PC-9 (cell line): ENCODE data around the gene SERPINI2. TPM values are rescaled to one million over a fixed set of nuclear protein-coding genes. Genes with fewer than 3 reads are reported as not detected.
A peak's percentile ranks its signal among the peaks of the same experiment; 100 is the strongest.

ENCODE experiments used
- BruUV-seq: library from RNA; stranded (reverse); fragments of 400-500 nt; replicated peaks from 2 replicates; lab custom pipeline; 2021; lab: Mats Ljungman, UMichigan
- CTCF ChIA-PET: fragments of 300-600 bp; sonication (Branson Sonifier 250); formaldehyde crosslinking; loops from one replicate; lab custom pipeline; 2022; ENCODE audit warnings: antibody characterized with exemption; lab: Charles Lee
- POLR2A ChIA-PET: fragments of 300-600 bp; sonication (Branson Sonifier 250); formaldehyde crosslinking; loops from one replicate; lab custom pipeline; 2022; ENCODE audit warnings: antibody characterized with exemption; ENCODE audit not compliant: unreplicated experiment; lab: Charles Lee
- DNase-seq, 2 experiments: peaks; one replicate each; pipeline versions ENCODE4 v3.0.0 to v3.0.0-alpha.2; 2015 to 2022; ENCODE audit warnings: mixed read lengths in 1 of 2
- H2AFZ ChIP-seq: fragments of 200-600 bp; sonication (generic); 2 replicates; pipeline ENCODE4 v1.8.1; 2017; ENCODE audit warnings: antibody characterized with exemption
- H3F3A ChIP-seq: fragments of 200-600 bp; sonication (generic); 2 replicates; pipeline ENCODE4 v1.8.1; 2017; ENCODE audit warnings: antibody characterized with exemption, mild to moderate bottlenecking, low read depth; ENCODE audit not compliant: insufficient read depth
- H3K27ac ChIP-seq: fragments of 200-600 bp; sonication (generic); 2 replicates; pipeline ENCODE4 v1.6.1; 2016; ENCODE audit warnings: mixed run types
- H3K27me3 ChIP-seq: fragments of 200-600 bp; sonication (generic); 2 replicates; pipeline ENCODE4 v1.6.1; 2016; ENCODE audit warnings: low read depth, mixed run types; ENCODE audit not compliant: insufficient read depth
- H3K36me3 ChIP-seq: fragments of 200-600 bp; sonication (generic); 2 replicates; pipeline ENCODE4 v1.6.1; 2016; ENCODE audit warnings: low read depth, mixed run types
- H3K4me1 ChIP-seq: fragments of 200-600 bp; sonication (generic); replicated peaks from 2 replicates; pipeline ENCODE4 v1.6.1; 2016; ENCODE audit warnings: mixed run types; ENCODE audit not compliant: insufficient read depth
- H3K4me2 ChIP-seq: fragments of 200-600 bp; sonication (generic); 2 replicates; pipeline ENCODE4 v1.6.1; 2017; ENCODE audit warnings: mixed run types
- H3K4me3 ChIP-seq: fragments of 200-600 bp; sonication (generic); 2 replicates; pipeline ENCODE4 v1.6.1; 2016; ENCODE audit warnings: mixed run types
- H3K79me2 ChIP-seq: fragments of 200-600 bp; sonication (generic); 2 replicates; pipeline ENCODE4 v1.6.1; 2017; ENCODE audit warnings: low read depth, mixed run types
- H3K9me2 ChIP-seq: fragments of 200-600 bp; sonication (generic); 2 replicates; pipeline ENCODE4 v1.8.1; 2017; ENCODE audit warnings: mild to moderate bottlenecking; ENCODE audit not compliant: insufficient read depth
- H3K9me3 ChIP-seq: fragments of 200-600 bp; sonication (generic); 2 replicates; pipeline ENCODE4 v1.8.1; 2016; ENCODE audit warnings: low read depth; ENCODE audit not compliant: insufficient read depth
- H4K20me1 ChIP-seq: fragments of 200-600 bp; sonication (generic); 2 replicates; pipeline ENCODE4 v1.8.1; 2017; ENCODE audit not compliant: insufficient read depth
- CTCF ChIP-seq: fragments of 200-600 bp; sonication (generic); conservative IDR thresholded peaks from 2 replicates; pipeline ENCODE4 v1.6.1; 2017; ENCODE audit warnings: mixed run types, antibody characterized with exemption, mild to moderate bottlenecking, moderate library complexity
- EZH2 ChIP-seq: fragments of 200-600 bp; sonication (generic); IDR thresholded peaks from 2 replicates; pipeline ENCODE4 v1.8.0; 2017; ENCODE audit warnings: antibody characterized with exemption, low read depth
- intact Hi-C: fragments of 100-400 bp; cut with micrococcal nuclease; formaldehyde crosslinking; loops from one replicate; pipeline ENCODE4 v1.10.0; 2022; ENCODE audit not compliant: unreplicated experiment
- total RNA-seq: library from RNA; stranded (reverse); gene quantifications from 2 replicates; pipeline ENCODE4 v1.2.3, GENCODE V29; 2021

The SERPINI2 gene
- total RNA-seq, 1 experiment from 2014 or later: not detected

- Histone ChIP-seq H3K9me2 (no peaks in the 10 kb centered on the region), H4K20me1 (no peaks in the 10 kb centered on the region), H3K9me3 (no peaks in the 10 kb centered on the region), H2AFZ (no peak overlapping the region), H3K4me3 (no peak overlapping the region), H3F3A (no peaks in the 10 kb centered on the region), H3K36me3 (no peaks in the 10 kb centered on the region), H3K4me1 (no peaks in the 10 kb centered on the region), H3K27ac (no peak overlapping the region), H3K27me3 (no peaks in the 10 kb centered on the region), H3K4me2 (no peak overlapping the region), H3K79me2 (no peaks in the 10 kb centered on the region)
- POLR2A ChIA-PET: no interaction called here
- intact Hi-C loops: loop anchor here (1.0 to 5.0 kb wide), 4 partner anchors 278 to 633 kb away; partner anchors contain the start of gene PDCD10
- TF ChIP-seq CTCF: peak; percentile 67
- no peak for TF ChIP-seq EZH2
- no TSS peak for BruUV-seq
- CTCF ChIA-PET: no interaction called here
- peak; percentile 45 to 60 for DNase-seq
Observed at GRCh38 chr3:167406876-167407492, 66.9 kb downstream of the SERPINI2 start.

- Histone ChIP-seq H3K9me3 (no peaks in the 10 kb centered on the region), H3K27ac (no peak overlapping the region), H2AFZ (no peak overlapping the region), H3K4me3 (no peak overlapping the region), H3K27me3 (no peaks in the 10 kb centered on the region), H3K4me1 (no peaks in the 10 kb centered on the region), H3K4me2 (no peak overlapping the region), H3K36me3 (no peaks in the 10 kb centered on the region), H3K79me2 (no peaks in the 10 kb centered on the region), H3F3A (no peaks in the 10 kb centered on the region), H3K9me2 (no peaks in the 10 kb centered on the region), H4K20me1 (no peaks in the 10 kb centered on the region)
- ChIA-PET POLR2A (no interaction called here), CTCF (no interaction called here)
- BruUV-seq: no TSS peak
- intact Hi-C loops: no loop called here
- TF ChIP-seq EZH2 (no peak), CTCF (no peak)
- no peak for DNase-seq
Observed at GRCh38 chr3:167397826-167398225, 76.0 kb downstream of the SERPINI2 start.

GRCh38 chr3:167396075-167396474, 77.8 kb downstream of the SERPINI2 start:
- intact Hi-C loops: no loop called here
- Histone ChIP-seq H4K20me1 (no peaks in the 10 kb centered on the region), H3K79me2 (no peaks in the 10 kb centered on the region), H3K36me3 (no peaks in the 10 kb centered on the region), H3K4me2 (no peak overlapping the region), H3K4me3 (no peak overlapping the region), H3K9me3 (no peaks in the 10 kb centered on the region), H3K4me1 (no peaks in the 10 kb centered on the region), H3K27ac (no peak overlapping the region), H3F3A (no peaks in the 10 kb centered on the region), H3K27me3 (no peaks in the 10 kb centered on the region), H2AFZ (no peak overlapping the region), H3K9me2 (no peaks in the 10 kb centered on the region)
- TF ChIP-seq EZH2: no peak
- no peak for TF ChIP-seq CTCF
- no TSS peak for BruUV-seq
- ChIA-PET POLR2A (no interaction called here), CTCF (no interaction called here)
- no peak for DNase-seq
